Measurements from ENCODE around the gene MMP21. TPM values are rescaled to one million over a fixed set of nuclear protein-coding genes. Genes with fewer than 3 reads are reported as not detected.

Gene MMP21
- polyA plus RNA-seq, 3 donors: 0.28 TPM; not detected in 2

DNA sequence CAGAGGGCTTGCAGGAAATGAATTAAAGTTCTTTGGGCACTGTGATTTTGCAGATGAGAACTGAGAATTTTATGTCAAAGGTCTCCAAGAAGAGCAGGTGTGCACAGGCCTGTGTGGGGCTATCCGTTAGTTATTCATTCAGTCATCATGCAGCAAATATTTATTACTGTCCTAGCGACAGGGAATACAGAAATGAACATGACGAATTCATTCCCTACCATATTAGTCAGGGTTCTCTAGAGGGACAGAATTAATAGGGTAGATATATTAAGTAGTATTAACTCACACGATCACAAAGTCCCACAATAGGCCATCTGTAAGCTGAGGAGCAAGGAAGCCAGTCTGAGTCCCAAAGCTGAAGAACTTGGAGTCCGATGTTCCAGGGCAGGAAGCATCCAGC lies 2.9 kb upstream of the MMP21 start:
- H3K9me3 Mint-ChIP-seq: peaks cover 0 to 6% (median 2%) of the 10 kb centered on the region in 7 donors
- no peaks in the 10 kb centered on the region for H3K36me3 ChIP-seq (replicated peaks in 1 of 2; ENCODE audit: control insufficient read depth in 1 of 2, insufficient read depth in 2 of 2, low read length in 2 of 2)
- H3K27me3 ChIP-seq (ENCODE audit: control insufficient read depth in 2 of 2, insufficient read depth in 2 of 2, low read length in 2 of 2): no peaks in the 10 kb centered on the region
- intact Hi-C loops (cut with micrococcal nuclease): no loop called here
- WGBS (ENCODE audit: insufficient coverage): 80% methylated on average over 2 of the region's 5 CpGs
- H3K4me3 Mint-ChIP-seq: no peak overlapping the region
- no peak overlapping the region for H3K27ac ChIP-seq (ENCODE audit: low read depth in 1 of 2, low read length in 2 of 2)
- H3K27ac Mint-ChIP-seq: peak overlapping the region in 1 of 7 donors; percentile 33
- H3K27me3 Mint-ChIP-seq (ENCODE audit: low read depth in 3 of 3): peaks cover 6 to 13% (median 7%) of the 10 kb centered on the region in 3 donors
- no peak overlapping the region for H3K4me3 ChIP-seq (replicated peaks in 1 of 3; ENCODE audit: low read depth in 2 of 3, low read length in 3 of 3)
- H3K4me2 ChIP-seq (replicated peaks; ENCODE audit: extremely low read depth, low read length, poor library complexity, severe bottlenecking): no peak overlapping the region
- no peaks in the 10 kb centered on the region for H3K4me1 ChIP-seq (ENCODE audit: control insufficient read depth in 1 of 2, insufficient read depth in 2 of 2, low read length in 2 of 2)
- no peak overlapping the region for H3K9ac ChIP-seq (ENCODE audit: insufficient read depth, low read length, poor library complexity, severe bottlenecking)
- TF ChIP-seq, protein P1, sequence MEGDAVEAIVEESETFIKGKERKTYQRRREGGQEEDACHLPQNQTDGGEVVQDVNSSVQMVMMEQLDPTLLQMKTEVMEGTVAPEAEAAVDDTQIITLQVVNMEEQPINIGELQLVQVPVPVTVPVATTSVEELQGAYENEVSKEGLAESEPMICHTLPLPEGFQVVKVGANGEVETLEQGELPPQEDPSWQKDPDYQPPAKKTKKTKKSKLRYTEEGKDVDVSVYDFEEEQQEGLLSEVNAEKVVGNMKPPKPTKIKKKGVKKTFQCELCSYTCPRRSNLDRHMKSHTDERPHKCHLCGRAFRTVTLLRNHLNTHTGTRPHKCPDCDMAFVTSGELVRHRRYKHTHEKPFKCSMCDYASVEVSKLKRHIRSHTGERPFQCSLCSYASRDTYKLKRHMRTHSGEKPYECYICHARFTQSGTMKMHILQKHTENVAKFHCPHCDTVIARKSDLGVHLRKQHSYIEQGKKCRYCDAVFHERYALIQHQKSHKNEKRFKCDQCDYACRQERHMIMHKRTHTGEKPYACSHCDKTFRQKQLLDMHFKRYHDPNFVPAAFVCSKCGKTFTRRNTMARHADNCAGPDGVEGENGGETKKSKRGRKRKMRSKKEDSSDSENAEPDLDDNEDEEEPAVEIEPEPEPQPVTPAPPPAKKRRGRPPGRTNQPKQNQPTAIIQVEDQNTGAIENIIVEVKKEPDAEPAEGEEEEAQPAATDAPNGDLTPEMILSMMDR (IDR thresholded peaks at IDR 0.05): no peak
- no peak overlapping the region for H2AFZ ChIP-seq (ENCODE audit: insufficient read depth, low read depth, low read length, poor library complexity, severe bottlenecking)
- DNase-seq: no peak
- no peaks in the 10 kb centered on the region for H3K36me3 Mint-ChIP-seq
- no peaks in the 10 kb centered on the region for H3K4me1 Mint-ChIP-seq
- no peaks in the 10 kb centered on the region for H3K9me3 ChIP-seq (replicated peaks in 1 of 2; ENCODE audit: control insufficient read depth in 1 of 2, insufficient read depth in 1 of 2, low read length in 2 of 2)
- H3K79me2 ChIP-seq (ENCODE audit: insufficient read depth, low read length): no peaks in the 10 kb centered on the region
- H4K20me1 ChIP-seq (ENCODE audit: insufficient read depth, low read length): no peaks in the 10 kb centered on the region

GRCh38 chr10:125777806-125778205 lies 2.2 kb upstream of the MMP21 start:
- no peak overlapping the region for H3K4me3 ChIP-seq (replicated peaks in 1 of 3; ENCODE audit: low read depth in 2 of 3, low read length in 3 of 3)
- H3K4me3 Mint-ChIP-seq: no peak overlapping the region
- H3K4me1 ChIP-seq (ENCODE audit: control insufficient read depth in 1 of 2, insufficient read depth in 2 of 2, low read length in 2 of 2): no peaks in the 10 kb centered on the region
- H4K20me1 ChIP-seq (ENCODE audit: insufficient read depth, low read length): no peaks in the 10 kb centered on the region
- no peak overlapping the region for H3K4me2 ChIP-seq (replicated peaks; ENCODE audit: extremely low read depth, low read length, poor library complexity, severe bottlenecking)
- no peaks in the 10 kb centered on the region for H3K9me3 ChIP-seq (replicated peaks in 1 of 2; ENCODE audit: control insufficient read depth in 1 of 2, insufficient read depth in 1 of 2, low read length in 2 of 2)
- no peaks in the 10 kb centered on the region for H3K27me3 ChIP-seq (ENCODE audit: control insufficient read depth in 2 of 2, insufficient read depth in 2 of 2, low read length in 2 of 2)
- no peak overlapping the region for H2AFZ ChIP-seq (ENCODE audit: insufficient read depth, low read depth, low read length, poor library complexity, severe bottlenecking)
- H3K27me3 Mint-ChIP-seq (ENCODE audit: low read depth in 3 of 3): peaks cover 6 to 16% (median 7%) of the 10 kb centered on the region in 3 donors
- H3K27ac Mint-ChIP-seq: peak overlapping the region in 1 of 7 donors; percentile 46
- no peaks in the 10 kb centered on the region for H3K79me2 ChIP-seq (ENCODE audit: insufficient read depth, low read length)
- no peaks in the 10 kb centered on the region for H3K36me3 Mint-ChIP-seq
- no peak overlapping the region for H3K9ac ChIP-seq (ENCODE audit: insufficient read depth, low read length, poor library complexity, severe bottlenecking)
- no peaks in the 10 kb centered on the region for H3K36me3 ChIP-seq (replicated peaks in 1 of 2; ENCODE audit: control insufficient read depth in 1 of 2, insufficient read depth in 2 of 2, low read length in 2 of 2)
- intact Hi-C loops (cut with micrococcal nuclease): no loop called here
- no peak for DNase-seq
- TF ChIP-seq, protein P1 (IDR thresholded peaks at IDR 0.05): no peak
- H3K4me1 Mint-ChIP-seq: no peaks in the 10 kb centered on the region
- peaks cover 0 to 6% (median 3%) of the 10 kb centered on the region in 7 donors for H3K9me3 Mint-ChIP-seq
- WGBS (ENCODE audit: insufficient coverage): 91% methylated on average over 9 of the region's 9 CpGs
- H3K27ac ChIP-seq (ENCODE audit: low read depth in 1 of 2, low read length in 2 of 2): no peak overlapping the region

Data from CD14-positive monocyte (primary cell).